Measurements from ENCODE around the gene NUTF2. TPM values are rescaled to one million over a fixed set of nuclear protein-coding genes. Genes with fewer than 3 reads are reported as not detected.

Gene NUTF2
- total and polyA plus RNA-seq, 2 donors (not counting 1 experiment from before 2014, with no cell fraction given) = 50.1 to 87.3 TPM

- H4K20me1 ChIP-seq (ENCODE audit: control insufficient read depth, insufficient read depth, low read length, poor library complexity, severe bottlenecking) = no peaks in the 10 kb centered on the region
- no peak overlapping the region for H2AFZ ChIP-seq (ENCODE audit: insufficient read depth, low read depth, low read length, poor library complexity, severe bottlenecking)
- peaks cover 6% of the 10 kb centered on the region for H3K79me2 ChIP-seq (ENCODE audit: control insufficient read depth, insufficient read depth, low read length)
- POLR2A ChIA-PET = interaction anchor here (1.6 kb wide), 1 partner anchor 158 kb away, joined by 12 read pairs; no protein-coding TSS in a partner anchor
- TF ChIP-seq EZH2 (IDR thresholded peaks at IDR 0.05; ENCODE audit: borderline replicate concordance, insufficient read depth, low read depth, low read length, poor library complexity, severe bottlenecking) = no peak
- no peak for TF ChIP-seq CTCF (IDR thresholded peaks at IDR 0.05)
- intact Hi-C loops (cut with micrococcal nuclease) = loop anchor here (1.0 kb wide), 4 partner anchors 46 to 347 kb away; no protein-coding TSS in a partner anchor
- H3K9me3 Mint-ChIP-seq (ENCODE audit: insufficient read depth) = no peaks in the 10 kb centered on the region
- no peaks in the 10 kb centered on the region for H3K9me3 ChIP-seq (ENCODE audit: control extremely low read depth in 1 of 3, control insufficient read depth in 2 of 3, insufficient read depth in 1 of 3, low read length in 2 of 3)
- peaks cover 0 to 81% of the 10 kb centered on the region in 2 experiments for H3K36me3 ChIP-seq (replicated peaks in 1 of 2; ENCODE audit: control extremely low read depth in 1 of 2, control insufficient read depth in 1 of 2, extremely low read depth in 1 of 2, insufficient read depth in 2 of 2, low read length in 1 of 2)
- DNase-seq (no peak), ATAC-seq (ENCODE audit: low read depth) (no peak)
- H3K27me3 ChIP-seq (replicated peaks in 1 of 4; ENCODE audit: control extremely low read depth in 1 of 4, control insufficient read depth in 3 of 4, insufficient read depth in 4 of 4, low read length in 3 of 4) = no peaks in the 10 kb centered on the region
- no peaks in the 10 kb centered on the region for H3K4me1 ChIP-seq (ENCODE audit: control insufficient read depth in 2 of 2, insufficient read depth in 2 of 2, low read length in 2 of 2)
- H3K27ac ChIP-seq (ENCODE audit: low read length in 2 of 2) = no peak overlapping the region
- no peaks in the 10 kb centered on the region for H3K4me1 Mint-ChIP-seq
- WGBS (ENCODE audit: insufficient coverage) = 97% methylated on average over 16 of the region's 18 CpGs
- no peak overlapping the region for H3K9ac ChIP-seq (ENCODE audit: low read length)
- H3K27me3 Mint-ChIP-seq = no peaks in the 10 kb centered on the region
- no peak overlapping the region for H3K4me3 Mint-ChIP-seq
- H3K27ac Mint-ChIP-seq = no peak overlapping the region
- no peak overlapping the region for H3K4me2 ChIP-seq (replicated peaks; ENCODE audit: low read depth, low read length, poor library complexity, severe bottlenecking)
- no peak overlapping the region for H3K4me3 ChIP-seq (ENCODE audit: control extremely low read depth in 1 of 5, extremely low read depth in 1 of 5, insufficient read depth in 1 of 5, low read depth in 2 of 5, low read length in 4 of 5)
- CTCF ChIA-PET = interaction anchor here (0.6 to 9.3 kb wide), 35 partner anchors 8 to 345 kb away, joined by 3 to 151 read pairs (median 8); partner anchors contain the start of genes NUTF2, PSKH1 and PSMB10
Observed at GRCh38 chr16:67882374-67883145, 35.8 kb downstream of the NUTF2 start.
